Measurements from ENCODE around the gene TMEM269.

The TMEM269 gene

DNA sequence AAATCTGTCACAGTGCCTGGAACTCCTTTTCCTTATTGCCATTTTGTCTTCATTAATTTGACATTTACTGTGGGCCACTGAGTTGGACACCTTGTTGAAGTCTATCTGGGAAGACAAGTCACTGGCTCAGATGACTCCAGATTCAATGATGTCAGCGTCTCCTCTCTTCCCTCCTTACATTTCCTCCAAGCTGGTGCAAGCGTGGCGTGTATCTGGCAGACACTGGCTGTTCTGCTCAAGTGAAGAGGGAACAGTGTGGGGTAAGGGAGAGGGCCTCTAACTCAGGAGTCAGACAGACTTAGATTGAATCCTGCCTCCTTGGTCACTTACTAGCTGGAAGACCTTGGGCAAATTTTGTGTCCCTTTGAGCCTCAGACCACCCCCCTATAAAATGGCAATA is 52.9 kb downstream of the TMEM269 start:
- in situ Hi-C loops (cut with MboI; ENCODE audit: low pct_unique_long_range_greater_than_20kb, low sequenced_read_pairs) = no loop called here
- no peak for DNase-seq

DNA sequence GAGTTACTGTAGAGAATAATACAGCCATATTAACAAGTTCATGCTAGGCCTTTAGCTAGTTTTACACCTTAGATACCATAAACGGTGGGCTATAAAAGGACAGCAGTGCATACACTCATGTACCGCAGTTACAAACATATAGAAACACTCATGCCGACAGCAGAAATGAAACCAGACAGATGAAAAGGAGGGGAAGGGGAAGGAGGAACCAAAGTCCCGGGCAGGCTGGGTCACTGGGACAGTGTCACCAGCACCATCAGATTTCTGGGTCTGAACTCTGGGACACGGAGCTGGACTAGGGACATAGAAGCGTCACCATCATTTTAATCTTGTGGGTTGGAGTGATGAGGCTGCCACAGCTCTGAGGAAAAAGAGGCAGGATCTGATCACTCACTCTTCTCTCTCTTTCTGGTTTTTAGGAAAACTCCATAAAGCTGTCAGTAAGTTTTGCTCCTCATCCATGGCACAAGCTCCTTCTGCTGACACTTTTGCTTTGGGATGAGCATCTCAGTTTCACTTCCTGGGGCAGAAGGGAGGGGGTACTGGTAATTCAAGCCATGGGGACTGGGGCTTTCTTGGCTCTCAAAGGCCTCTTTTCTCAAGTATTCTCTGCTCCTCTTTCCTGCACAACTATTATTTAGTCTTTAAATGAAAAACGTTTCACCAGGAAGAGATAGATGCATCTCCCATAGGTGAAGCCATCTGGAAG is 53.8 kb downstream of the TMEM269 start:
- in situ Hi-C loops (cut with MboI; ENCODE audit: low pct_unique_long_range_greater_than_20kb, low sequenced_read_pairs) = no loop called here
- DNase-seq = no peak

- no peak for DNase-seq
- in situ Hi-C loops (cut with MboI; ENCODE audit: low pct_unique_long_range_greater_than_20kb, low sequenced_read_pairs) = no loop called here
These were observed 56.2 kb downstream of the TMEM269 start for GRCh38 chr1:42841010-42841409.

- in situ Hi-C loops (cut with MboI; ENCODE audit: low pct_unique_long_range_greater_than_20kb, low sequenced_read_pairs) = no loop called here
- no peak for DNase-seq
These were observed 56.8 kb downstream of the TMEM269 start for GRCh38 chr1:42841440-42842147.

DNA sequence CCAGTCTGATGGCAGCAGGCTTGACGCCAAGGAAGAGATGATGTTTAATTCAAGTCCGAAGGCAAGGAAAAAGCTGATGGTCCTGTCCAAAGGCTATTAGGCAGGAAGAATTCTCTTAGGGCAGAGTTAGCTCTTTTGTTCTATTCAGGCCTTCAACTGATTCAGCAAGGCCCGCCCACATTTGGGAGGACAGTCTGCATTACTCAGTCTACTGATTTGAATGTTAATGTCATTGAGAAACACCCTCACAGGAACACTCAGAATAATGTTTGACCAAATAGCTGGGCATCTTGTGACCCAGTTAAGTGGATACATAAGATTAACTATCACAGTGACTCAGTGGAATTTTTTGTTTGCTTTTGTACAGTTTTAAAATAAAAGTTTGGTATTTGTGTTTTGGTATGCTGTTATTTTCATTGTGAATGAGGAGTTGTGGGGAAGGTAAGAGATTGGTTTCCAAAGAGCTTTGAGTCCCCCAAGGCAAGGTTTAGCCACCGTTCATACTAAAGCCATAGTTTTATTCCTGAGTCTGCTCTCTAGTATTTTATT is 59.9 kb downstream of the TMEM269 start:
- DNase-seq = no peak
- in situ Hi-C loops (cut with MboI; ENCODE audit: low pct_unique_long_range_greater_than_20kb, low sequenced_read_pairs) = no loop called here

GRCh38 chr1:42845193-42845592 is 60.4 kb downstream of the TMEM269 start:
- in situ Hi-C loops (cut with MboI; ENCODE audit: low pct_unique_long_range_greater_than_20kb, low sequenced_read_pairs) = no loop called here
- DNase-seq = no peak

DNA sequence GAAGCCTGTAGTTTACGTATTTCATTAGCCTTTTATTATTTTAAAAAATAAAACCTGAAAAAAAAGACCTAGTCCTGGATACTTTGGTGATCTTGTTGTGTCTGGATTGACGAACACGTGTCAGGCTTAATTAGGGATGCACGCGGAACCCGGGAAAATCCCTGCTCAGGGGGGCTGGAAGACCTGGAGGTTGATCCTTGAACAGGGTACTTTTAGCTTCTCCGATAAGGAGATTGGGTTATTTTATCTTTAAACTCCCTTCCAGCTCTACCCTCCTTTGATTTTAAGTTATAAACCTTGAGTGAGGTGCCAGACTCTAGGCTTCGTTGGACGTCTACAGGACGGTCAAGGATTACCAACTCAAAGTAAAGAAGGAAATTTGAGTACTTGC is 61.1 kb downstream of the TMEM269 start:
- in situ Hi-C loops (cut with MboI; ENCODE audit: low pct_unique_long_range_greater_than_20kb, low sequenced_read_pairs) = no loop called here
- peak; percentile 11 for DNase-seq

DNA sequence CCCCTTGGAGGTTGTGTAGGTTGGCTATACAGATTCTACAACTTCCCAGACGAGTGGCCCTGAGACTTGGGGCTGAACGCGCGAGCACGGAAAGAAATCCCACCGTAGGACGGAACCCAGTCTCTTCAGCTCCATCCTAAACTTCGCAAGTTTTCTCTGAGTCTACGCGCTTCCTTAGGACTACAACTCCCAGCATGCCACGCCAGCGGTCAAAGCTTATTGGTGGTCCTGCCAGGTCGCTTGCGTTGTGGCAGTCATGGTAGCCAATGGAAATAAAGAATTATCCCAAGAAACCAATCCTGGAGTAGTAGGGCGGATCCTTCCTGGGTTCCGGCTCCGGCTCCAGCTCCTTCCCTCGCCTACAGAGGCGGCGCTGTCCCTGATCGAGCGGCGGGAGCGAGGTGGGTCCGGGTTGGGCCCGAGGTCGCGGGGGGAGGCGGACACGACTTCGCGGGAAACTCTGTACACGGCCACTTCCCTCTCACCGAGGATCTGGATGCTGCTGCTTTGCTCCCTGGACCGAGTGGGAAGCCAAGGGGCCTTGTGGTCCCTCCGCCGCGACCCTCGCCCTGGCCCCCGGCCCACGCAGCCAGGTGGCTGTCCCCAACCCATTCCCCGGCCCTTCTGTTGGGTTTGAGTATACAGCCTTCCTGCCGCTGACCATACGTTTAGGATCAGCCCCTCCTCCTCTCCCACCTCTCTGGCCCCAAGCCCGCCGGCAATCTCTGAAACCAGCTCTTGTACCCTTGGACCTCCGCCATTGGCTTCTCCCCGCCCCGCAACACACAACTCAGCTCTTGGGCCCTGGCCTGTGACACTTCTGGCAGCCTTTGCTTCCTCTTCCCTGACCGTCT is 61.7 kb downstream of the TMEM269 start, which contains the start of gene ZNF691:
ZNF691 (plus strand) TSS at position 357 of the 854 bp plus-strand sequence. CDS start 3,046 bp downstream, outside the sequence.
- DNase-seq = peak; percentile 98
- in situ Hi-C loops (cut with MboI; ENCODE audit: low pct_unique_long_range_greater_than_20kb, low sequenced_read_pairs) = no loop called here

DNA sequence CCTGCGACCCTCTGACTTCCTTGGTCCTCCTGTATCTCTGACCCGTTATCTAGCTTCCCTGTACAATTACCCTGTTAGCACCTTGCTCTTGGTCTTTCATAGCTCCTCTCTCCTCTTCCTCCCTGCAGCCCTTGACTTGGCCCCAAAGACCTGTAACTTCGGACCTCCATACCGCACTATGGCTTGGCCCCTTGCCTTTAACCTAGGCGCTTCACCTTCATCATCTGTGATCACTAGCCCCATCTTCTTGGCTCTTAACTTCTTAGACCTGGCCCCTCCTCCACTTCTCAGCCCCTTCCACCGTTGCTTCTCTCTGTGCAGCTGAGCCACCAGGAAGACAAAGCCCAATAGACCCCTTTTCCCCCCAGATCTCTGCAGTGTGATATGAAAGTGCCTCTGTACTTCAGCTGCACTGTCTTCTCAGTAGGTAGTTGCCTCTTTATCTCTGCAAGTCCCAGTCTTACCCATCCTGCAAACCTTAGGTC is 62.4 kb downstream of the TMEM269 start:
- in situ Hi-C loops (cut with MboI; ENCODE audit: low pct_unique_long_range_greater_than_20kb, low sequenced_read_pairs) = no loop called here
- DNase-seq = no peak

DNA sequence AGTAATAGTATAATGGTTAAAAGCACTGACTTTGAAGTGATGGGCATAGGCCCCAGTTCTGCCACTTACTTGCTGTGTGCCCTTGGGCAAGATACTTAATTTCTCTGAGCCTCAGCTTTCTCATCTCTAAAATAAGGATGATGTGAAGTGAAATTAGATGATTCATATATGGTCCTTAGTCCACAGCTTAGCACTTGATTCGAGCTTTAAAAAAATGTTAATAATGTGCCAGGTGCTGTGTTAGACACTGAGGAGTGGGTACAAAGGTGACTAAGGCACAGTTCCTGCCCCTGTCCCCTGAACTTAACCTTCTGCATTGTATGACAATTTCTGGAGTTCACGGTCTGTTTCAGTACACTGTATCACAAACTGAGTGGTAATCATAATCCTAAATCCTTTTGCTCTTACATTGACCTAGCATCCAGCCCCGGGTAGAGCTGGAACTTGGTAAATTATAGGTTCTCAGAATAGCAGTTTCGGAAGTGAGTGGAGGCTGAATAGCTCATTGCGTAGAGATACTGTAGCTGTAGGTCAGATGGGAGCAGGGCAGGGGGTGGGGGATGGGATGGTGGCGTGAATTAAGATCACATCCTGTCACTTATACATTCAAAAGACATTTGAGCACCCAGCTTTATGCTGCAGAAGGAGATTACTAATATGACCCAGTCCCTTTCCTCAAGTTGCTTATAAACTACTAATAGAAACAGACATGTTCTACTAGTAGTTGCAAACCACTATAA is 63.1 kb downstream of the TMEM269 start:
- DNase-seq = no peak
- in situ Hi-C loops (cut with MboI; ENCODE audit: low pct_unique_long_range_greater_than_20kb, low sequenced_read_pairs) = no loop called here

- in situ Hi-C loops (cut with MboI; ENCODE audit: low pct_unique_long_range_greater_than_20kb, low sequenced_read_pairs) = no loop called here
- DNase-seq = no peak
These were observed 64.2 kb downstream of the TMEM269 start for GRCh38 chr1:42848823-42849537.

- DNase-seq = no peak
- in situ Hi-C loops (cut with MboI; ENCODE audit: low pct_unique_long_range_greater_than_20kb, low sequenced_read_pairs) = no loop called here
These were observed 65.2 kb downstream of the TMEM269 start for GRCh38 chr1:42849944-42850343.

All from KBM-7 (cell line).